Measurements from ENCODE around the gene CRIP3.
A peak's percentile ranks its signal among the peaks of the same experiment; 100 is the strongest.

CRIP3 gene

DNA sequence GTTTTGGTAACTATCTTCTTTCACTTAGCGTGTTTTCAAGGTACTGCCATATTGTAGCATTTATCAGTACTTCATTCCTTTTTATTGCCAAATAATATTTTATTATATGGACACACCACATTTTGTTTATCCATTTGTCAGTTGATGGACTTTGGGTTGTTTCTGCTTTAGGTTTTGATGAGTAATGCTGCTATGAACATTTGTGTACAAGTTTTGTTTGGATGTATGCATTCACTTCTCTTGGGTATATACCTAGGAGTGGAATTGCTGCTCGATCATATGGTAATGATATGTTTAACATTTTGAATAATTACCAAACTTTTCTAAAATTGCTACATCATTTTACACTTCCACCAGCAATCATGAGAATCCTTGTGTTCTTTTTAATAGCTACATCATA lies 16.9 kb downstream of the CRIP3 start:
- Histone ChIP-seq H3K4me1 (ENCODE audit: control insufficient read depth, insufficient read depth, low read length) (no peaks in the 10 kb centered on the region), H3K36me3 (ENCODE audit: control insufficient read depth in 2 of 2, insufficient read depth in 1 of 2, low read length in 2 of 2) (no peaks in the 10 kb centered on the region), H3K27ac (ENCODE audit: extremely low read depth, low read depth, low read length) (no peak overlapping the region), H3K9me3 (ENCODE audit: control insufficient read depth, insufficient read depth, low read depth, low read length) (no peaks in the 10 kb centered on the region), H3K4me3 (ENCODE audit: low read depth, low read length) (no peak overlapping the region)
- TF ChIP-seq ZNF404 (tag by site-specific recombination; IDR thresholded peaks at IDR 0.05) (no peak), ZNF792 (tag by site-specific recombination; IDR thresholded peaks at IDR 0.05) (no peak), ZNF140 (tag by site-specific recombination; IDR thresholded peaks at IDR 0.05) (peak; percentile 69), ZXDB (tag by site-specific recombination; IDR thresholded peaks at IDR 0.05) (no peak), ZNF423 (tag by site-specific recombination; IDR thresholded peaks at IDR 0.05) (no peak), ZNF48 (tag by site-specific recombination; IDR thresholded peaks at IDR 0.05) (no peak)
- POLR2A ChIA-PET, result no interaction called here
- CTCF ChIA-PET, result interaction anchor here (0.6 to 1.3 kb wide), 2 partner anchors 28 to 248 kb away, joined by 3 to 4 read pairs; no protein-coding TSS in a partner anchor

DNA sequence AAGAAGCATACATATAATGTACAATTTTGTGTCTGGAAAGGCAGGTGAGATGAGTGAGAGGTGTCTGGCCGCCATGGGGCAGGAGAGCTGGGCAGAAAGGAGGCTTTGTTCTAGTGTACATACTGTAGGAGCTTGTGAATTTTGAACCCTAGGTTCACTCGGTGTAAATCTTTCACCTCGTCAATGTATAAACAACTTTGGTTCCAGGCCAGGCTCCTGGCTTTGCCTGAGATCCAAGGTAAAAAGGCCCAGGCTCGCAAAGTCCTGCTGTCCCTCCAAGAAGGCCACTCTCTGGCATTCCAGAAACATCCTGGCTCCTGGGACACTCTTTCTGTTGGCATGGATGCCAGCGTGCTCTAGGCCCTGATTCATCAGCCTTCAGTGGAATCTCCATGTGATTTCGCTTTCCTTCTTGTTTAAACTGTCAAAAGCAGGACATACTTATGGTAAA lies 17.7 kb downstream of the CRIP3 start:
- TF ChIP-seq KLF16 (tag by site-specific recombination; IDR thresholded peaks at IDR 0.05) (no peak), ZNF416 (tag by site-specific recombination; IDR thresholded peaks at IDR 0.05) (no peak), FEZF1 (tag by site-specific recombination; IDR thresholded peaks at IDR 0.05) (no peak), ZNF311 (tag by site-specific recombination; IDR thresholded peaks at IDR 0.05; ENCODE audit: borderline replicate concordance) (no peak), KLF7 (tag by site-specific recombination; IDR thresholded peaks at IDR 0.05; ENCODE audit: borderline replicate concordance) (no peak), ZNF24 (tag by site-specific recombination; IDR thresholded peaks at IDR 0.05) (no peak), ZNF747 (tag by site-specific recombination; IDR thresholded peaks at IDR 0.05) (no peak), ZNF776 (tag by site-specific recombination; IDR thresholded peaks at IDR 0.05; ENCODE audit: borderline replicate concordance) (no peak), SP3 (tag by site-specific recombination; IDR thresholded peaks at IDR 0.05) (no peak), ZFP69B (tag by site-specific recombination; IDR thresholded peaks at IDR 0.05) (no peak), GLIS1 (tag by site-specific recombination; IDR thresholded peaks at IDR 0.05) (no peak), ZXDB (tag by site-specific recombination; IDR thresholded peaks at IDR 0.05) (no peak), ZNF175 (tag by site-specific recombination; IDR thresholded peaks at IDR 0.05) (no peak), ZNF19 (tag by site-specific recombination; IDR thresholded peaks at IDR 0.05; ENCODE audit: low read depth) (no peak), SP7 (tag by site-specific recombination; IDR thresholded peaks at IDR 0.05) (no peak), ZBTB7A (tag by site-specific recombination; IDR thresholded peaks at IDR 0.05; ENCODE audit: low read depth) (no peak)
- TF ChIP-seq, protein P1, sequence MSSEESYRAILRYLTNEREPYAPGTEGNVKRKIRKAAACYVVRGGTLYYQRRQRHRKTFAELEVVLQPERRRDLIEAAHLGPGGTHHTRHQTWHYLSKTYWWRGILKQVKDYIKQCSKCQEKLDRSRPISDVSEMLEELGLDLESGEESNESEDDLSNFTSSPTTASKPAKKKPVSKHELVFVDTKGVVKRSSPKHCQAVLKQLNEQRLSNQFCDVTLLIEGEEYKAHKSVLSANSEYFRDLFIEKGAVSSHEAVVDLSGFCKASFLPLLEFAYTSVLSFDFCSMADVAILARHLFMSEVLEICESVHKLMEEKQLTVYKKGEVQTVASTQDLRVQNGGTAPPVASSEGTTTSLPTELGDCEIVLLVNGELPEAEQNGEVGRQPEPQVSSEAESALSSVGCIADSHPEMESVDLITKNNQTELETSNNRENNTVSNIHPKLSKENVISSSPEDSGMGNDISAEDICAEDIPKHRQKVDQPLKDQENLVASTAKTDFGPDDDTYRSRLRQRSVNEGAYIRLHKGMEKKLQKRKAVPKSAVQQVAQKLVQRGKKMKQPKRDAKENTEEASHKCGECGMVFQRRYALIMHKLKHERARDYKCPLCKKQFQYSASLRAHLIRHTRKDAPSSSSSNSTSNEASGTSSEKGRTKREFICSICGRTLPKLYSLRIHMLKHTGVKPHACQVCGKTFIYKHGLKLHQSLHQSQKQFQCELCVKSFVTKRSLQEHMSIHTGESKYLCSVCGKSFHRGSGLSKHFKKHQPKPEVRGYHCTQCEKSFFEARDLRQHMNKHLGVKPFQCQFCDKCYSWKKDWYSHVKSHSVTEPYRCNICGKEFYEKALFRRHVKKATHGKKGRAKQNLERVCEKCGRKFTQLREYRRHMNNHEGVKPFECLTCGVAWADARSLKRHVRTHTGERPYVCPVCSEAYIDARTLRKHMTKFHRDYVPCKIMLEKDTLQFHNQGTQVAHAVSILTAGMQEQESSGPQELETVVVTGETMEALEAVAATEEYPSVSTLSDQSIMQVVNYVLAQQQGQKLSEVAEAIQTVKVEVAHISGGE (tag by site-specific recombination; conservative IDR thresholded peaks at IDR 0.05; ENCODE audit: low read depth), result no peak
- TF ChIP-seq, protein P2, sequence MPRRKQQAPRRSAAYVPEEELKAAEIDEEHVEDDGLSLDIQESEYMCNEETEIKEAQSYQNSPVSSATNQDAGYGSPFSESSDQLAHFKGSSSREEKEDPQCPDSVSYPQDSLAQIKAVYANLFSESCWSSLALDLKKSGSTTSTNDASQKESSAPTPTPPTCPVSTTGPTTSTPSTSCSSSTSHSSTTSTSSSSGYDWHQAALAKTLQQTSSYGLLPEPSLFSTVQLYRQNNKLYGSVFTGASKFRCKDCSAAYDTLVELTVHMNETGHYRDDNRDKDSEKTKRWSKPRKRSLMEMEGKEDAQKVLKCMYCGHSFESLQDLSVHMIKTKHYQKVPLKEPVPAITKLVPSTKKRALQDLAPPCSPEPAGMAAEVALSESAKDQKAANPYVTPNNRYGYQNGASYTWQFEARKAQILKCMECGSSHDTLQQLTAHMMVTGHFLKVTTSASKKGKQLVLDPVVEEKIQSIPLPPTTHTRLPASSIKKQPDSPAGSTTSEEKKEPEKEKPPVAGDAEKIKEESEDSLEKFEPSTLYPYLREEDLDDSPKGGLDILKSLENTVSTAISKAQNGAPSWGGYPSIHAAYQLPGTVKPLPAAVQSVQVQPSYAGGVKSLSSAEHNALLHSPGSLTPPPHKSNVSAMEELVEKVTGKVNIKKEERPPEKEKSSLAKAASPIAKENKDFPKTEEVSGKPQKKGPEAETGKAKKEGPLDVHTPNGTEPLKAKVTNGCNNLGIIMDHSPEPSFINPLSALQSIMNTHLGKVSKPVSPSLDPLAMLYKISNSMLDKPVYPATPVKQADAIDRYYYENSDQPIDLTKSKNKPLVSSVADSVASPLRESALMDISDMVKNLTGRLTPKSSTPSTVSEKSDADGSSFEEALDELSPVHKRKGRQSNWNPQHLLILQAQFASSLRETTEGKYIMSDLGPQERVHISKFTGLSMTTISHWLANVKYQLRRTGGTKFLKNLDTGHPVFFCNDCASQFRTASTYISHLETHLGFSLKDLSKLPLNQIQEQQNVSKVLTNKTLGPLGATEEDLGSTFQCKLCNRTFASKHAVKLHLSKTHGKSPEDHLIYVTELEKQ (tag by site-specific recombination; IDR thresholded peaks at IDR 0.05; ENCODE audit: borderline replicate concordance), result no peak
- H3K4me1 ChIP-seq (ENCODE audit: control insufficient read depth, insufficient read depth, low read length), result no peaks in the 10 kb centered on the region
- H3K9me3 ChIP-seq (ENCODE audit: control insufficient read depth, insufficient read depth, low read depth, low read length), result no peaks in the 10 kb centered on the region
- no peak overlapping the region for H3K27ac ChIP-seq (ENCODE audit: extremely low read depth, low read depth, low read length)
- ChIA-PET POLR2A (interaction anchor here (0.5 kb wide), 1 partner anchor 29 kb away, joined by 7 read pairs; no protein-coding TSS in a partner anchor), CTCF (interaction anchor here (1.0 to 1.3 kb wide), 2 partner anchors 9 to 27 kb away, joined by 3 read pairs; no protein-coding TSS in a partner anchor)
- H3K4me3 ChIP-seq (ENCODE audit: low read depth, low read length), result no peak overlapping the region
- no peaks in the 10 kb centered on the region for H3K36me3 ChIP-seq (ENCODE audit: control insufficient read depth in 2 of 2, insufficient read depth in 1 of 2, low read length in 2 of 2)
